Measurements from ENCODE around the gene KRTAP10-3.

KRTAP10-3 gene

DNA sequence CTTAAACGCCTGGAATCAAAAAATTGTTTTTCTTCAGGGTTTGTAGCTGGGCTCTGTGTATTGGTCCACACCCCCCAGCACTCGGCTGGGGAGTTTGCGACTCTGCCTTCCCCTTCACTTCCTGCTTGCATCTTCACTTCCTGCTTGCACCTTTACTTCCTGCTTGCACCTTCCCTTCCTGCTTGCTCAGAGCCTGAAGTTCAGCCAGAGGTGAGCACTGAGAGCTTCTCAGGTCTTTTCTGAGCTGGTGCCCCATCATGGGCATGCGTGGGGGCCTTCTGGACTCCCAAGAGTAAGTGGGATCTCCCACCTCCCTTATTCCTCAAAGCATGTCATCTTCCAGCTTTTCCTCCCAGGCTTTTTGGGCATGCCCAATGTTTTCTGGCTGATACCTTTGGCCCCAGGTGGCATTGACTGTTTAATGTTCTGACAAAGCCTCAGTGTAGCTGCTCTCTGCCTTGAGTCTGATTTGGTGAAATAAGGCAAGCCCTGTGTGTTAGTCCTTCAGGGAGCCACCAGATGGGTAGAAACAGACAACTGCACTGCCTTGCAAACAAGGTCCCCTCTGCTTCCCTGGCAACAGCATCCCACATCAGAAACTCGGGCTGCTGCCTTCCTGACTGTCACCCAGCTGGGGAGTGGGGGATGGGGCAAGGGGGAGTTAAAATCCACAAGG is 10.8 kb downstream of the KRTAP10-3 start:
- H3K9me3 ChIP-seq = peaks cover 6 to 19% (median 6%) of the 10 kb centered on the region in 3 donors
- H3K27ac ChIP-seq = no peak overlapping the region
- no peaks in the 10 kb centered on the region for H3K4me1 ChIP-seq
- H3K4me3 ChIP-seq = no peak overlapping the region
- no peaks in the 10 kb centered on the region for H3K36me3 ChIP-seq
- H3K27me3 ChIP-seq = peaks cover 0 to 29% of the 10 kb centered on the region in 2 donors
- intact Hi-C loops (cut with DNase I; ENCODE audit: low total_unique reads) = no loop called here
- DNase-seq = no peak
- TF ChIP-seq, protein P1, sequence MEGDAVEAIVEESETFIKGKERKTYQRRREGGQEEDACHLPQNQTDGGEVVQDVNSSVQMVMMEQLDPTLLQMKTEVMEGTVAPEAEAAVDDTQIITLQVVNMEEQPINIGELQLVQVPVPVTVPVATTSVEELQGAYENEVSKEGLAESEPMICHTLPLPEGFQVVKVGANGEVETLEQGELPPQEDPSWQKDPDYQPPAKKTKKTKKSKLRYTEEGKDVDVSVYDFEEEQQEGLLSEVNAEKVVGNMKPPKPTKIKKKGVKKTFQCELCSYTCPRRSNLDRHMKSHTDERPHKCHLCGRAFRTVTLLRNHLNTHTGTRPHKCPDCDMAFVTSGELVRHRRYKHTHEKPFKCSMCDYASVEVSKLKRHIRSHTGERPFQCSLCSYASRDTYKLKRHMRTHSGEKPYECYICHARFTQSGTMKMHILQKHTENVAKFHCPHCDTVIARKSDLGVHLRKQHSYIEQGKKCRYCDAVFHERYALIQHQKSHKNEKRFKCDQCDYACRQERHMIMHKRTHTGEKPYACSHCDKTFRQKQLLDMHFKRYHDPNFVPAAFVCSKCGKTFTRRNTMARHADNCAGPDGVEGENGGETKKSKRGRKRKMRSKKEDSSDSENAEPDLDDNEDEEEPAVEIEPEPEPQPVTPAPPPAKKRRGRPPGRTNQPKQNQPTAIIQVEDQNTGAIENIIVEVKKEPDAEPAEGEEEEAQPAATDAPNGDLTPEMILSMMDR (IDR thresholded peaks at IDR 0.05) = no peak

DNA sequence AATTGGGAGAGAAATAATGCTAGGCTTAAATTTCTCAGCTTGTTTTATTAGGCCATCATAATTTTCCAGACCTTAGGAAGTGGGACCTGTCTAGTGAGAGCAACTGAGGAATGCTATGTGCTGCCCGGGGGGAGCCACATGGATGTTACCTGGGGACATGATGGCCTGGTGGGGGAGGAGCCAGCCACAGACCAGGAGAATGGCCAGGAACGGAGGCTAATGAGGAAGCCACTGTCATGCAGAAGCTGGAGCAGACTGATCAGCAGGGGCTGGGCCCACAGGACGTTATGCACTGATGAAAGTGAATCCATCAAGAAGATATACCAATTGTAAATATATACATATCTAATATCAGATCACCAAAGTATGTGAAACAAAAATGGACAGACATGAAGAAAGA is 14.0 kb downstream of the KRTAP10-3 start:
- Histone ChIP-seq H3K9me3 (peaks cover 6 to 25% (median 6%) of the 10 kb centered on the region in 3 donors), H3K4me3 (no peak overlapping the region), H3K36me3 (no peaks in the 10 kb centered on the region), H3K27me3 (peaks cover 0 to 3% of the 10 kb centered on the region in 2 donors), H3K4me1 (no peaks in the 10 kb centered on the region), H3K27ac (no peak overlapping the region)
- TF ChIP-seq, protein P1 (IDR thresholded peaks at IDR 0.05) = no peak
- intact Hi-C loops (cut with DNase I; ENCODE audit: low total_unique reads) = no loop called here
- DNase-seq = no peak

DNA sequence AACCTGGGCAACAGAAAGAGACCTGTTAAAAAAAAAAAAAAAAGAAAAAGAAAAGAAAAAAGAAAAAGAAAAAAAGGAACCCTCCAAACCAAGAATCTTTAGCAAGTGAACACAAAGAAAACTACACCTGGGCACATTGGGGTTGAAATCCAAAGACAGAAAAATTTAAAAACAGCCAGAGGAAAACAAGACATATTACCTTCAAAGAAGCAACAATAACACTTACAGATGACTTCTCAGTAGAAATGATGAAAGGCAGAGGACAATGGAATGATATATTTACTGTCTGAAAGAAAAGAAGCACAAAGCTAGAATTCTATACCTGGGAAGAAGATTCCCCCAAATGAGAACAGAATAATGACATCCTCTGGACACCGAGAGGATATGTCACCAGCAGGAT is 15.9 kb downstream of the KRTAP10-3 start:
- H3K36me3 ChIP-seq = no peaks in the 10 kb centered on the region
- no peak overlapping the region for H3K4me3 ChIP-seq
- no peaks in the 10 kb centered on the region for H3K4me1 ChIP-seq
- peaks cover 0 to 13% of the 10 kb centered on the region in 2 donors for H3K27me3 ChIP-seq
- TF ChIP-seq, protein P1 (IDR thresholded peaks at IDR 0.05) = no peak
- intact Hi-C loops (cut with DNase I; ENCODE audit: low total_unique reads) = no loop called here
- DNase-seq = no peak
- H3K9me3 ChIP-seq = peaks cover 6 to 25% (median 6%) of the 10 kb centered on the region in 3 donors
- H3K27ac ChIP-seq = no peak overlapping the region

DNA sequence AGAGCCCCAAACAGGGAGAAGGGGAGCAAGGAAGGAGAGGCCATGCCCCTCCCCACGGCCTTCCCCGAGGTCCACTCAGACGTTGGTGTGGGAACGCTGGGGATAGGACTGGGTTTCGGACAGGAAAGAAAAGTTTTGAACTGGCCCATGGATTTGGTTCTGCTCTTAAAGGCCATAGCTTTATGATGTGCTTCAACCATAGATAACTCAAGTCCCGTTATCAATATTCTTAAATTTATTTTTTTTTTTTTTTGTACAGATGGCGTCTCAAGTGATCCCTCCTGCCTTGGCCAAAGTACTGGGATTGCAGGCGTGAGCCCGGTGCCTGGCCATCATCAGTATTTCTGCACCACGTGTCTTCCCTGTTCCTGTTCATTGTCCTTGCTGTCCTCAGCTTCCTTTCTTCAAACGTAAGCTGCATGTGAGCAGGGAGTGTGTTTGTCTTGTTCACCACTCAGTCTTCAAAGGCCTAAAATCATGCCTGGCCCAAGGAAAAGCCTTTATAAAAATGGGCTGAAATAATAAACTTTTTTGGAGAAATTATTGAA is 17.8 kb downstream of the KRTAP10-3 start:
- Histone ChIP-seq H3K4me1 (no peaks in the 10 kb centered on the region), H3K4me3 (no peak overlapping the region), H3K27me3 (peaks cover 0 to 14% of the 10 kb centered on the region in 2 donors), H3K9me3 (peaks cover 0 to 15% (median 0%) of the 10 kb centered on the region in 3 donors), H3K27ac (no peak overlapping the region), H3K36me3 (no peaks in the 10 kb centered on the region)
- intact Hi-C loops (cut with DNase I; ENCODE audit: low total_unique reads) = no loop called here
- TF ChIP-seq, protein P1 (IDR thresholded peaks at IDR 0.05) = no peak
- DNase-seq = no peak

DNA sequence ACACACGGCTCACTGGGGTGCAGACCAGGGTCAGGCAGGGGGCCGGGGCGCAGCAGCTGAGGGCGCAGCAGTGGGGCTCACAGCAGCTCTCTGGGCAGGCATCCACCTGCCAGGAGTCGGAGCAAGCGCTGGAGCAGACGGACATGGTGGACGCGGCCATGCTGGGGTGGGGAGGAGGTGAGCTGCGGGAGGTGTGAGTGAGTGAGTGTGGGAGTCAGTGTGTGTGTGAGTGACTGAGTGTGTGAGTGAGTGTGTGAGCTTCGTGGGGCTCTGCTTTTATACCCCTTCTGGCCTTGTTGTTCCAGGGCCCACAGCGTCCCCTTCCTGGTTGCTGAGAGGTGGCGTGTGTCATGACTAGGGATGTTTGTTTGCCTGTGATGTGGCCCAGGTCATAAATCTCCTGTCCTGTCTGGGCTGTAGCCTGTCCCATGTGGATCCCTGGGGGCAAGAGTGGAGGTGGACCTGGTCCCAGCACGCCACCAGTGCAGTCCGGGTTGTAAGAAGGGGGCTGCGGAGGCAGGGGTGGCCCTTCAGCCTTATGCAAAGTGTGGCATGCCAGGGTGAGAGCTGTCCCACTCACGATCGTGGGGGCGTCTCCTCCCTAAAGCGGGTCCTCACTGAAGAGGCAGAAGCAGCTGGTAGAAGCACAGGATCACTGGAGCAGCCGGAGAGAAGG is 18.5 kb downstream of the KRTAP10-3 start, which contains the start of gene KRTAP10-1:
Gene KRTAP10-1 (minus strand): TSS at position 205 of the 676 bp plus-strand sequence. CDS start 45 bp downstream, at position 160.
- no peaks in the 10 kb centered on the region for H3K4me1 ChIP-seq
- H3K9me3 ChIP-seq = peaks cover 0 to 15% (median 0%) of the 10 kb centered on the region in 3 donors
- H3K36me3 ChIP-seq = no peaks in the 10 kb centered on the region
- no peak for DNase-seq
- H3K27ac ChIP-seq = no peak within 1 kb of the TSS
- H3K27me3 ChIP-seq = peaks cover 0 to 14% of the 10 kb centered on the region in 2 donors
- intact Hi-C loops (cut with DNase I; ENCODE audit: low total_unique reads) = no loop called here
- H3K4me3 ChIP-seq = no peak within 1 kb of the TSS
- TF ChIP-seq, protein P1 (IDR thresholded peaks at IDR 0.05) = no peak
